ENCODE measurements around the gene TMEM59L.

TMEM59L gene

DNA sequence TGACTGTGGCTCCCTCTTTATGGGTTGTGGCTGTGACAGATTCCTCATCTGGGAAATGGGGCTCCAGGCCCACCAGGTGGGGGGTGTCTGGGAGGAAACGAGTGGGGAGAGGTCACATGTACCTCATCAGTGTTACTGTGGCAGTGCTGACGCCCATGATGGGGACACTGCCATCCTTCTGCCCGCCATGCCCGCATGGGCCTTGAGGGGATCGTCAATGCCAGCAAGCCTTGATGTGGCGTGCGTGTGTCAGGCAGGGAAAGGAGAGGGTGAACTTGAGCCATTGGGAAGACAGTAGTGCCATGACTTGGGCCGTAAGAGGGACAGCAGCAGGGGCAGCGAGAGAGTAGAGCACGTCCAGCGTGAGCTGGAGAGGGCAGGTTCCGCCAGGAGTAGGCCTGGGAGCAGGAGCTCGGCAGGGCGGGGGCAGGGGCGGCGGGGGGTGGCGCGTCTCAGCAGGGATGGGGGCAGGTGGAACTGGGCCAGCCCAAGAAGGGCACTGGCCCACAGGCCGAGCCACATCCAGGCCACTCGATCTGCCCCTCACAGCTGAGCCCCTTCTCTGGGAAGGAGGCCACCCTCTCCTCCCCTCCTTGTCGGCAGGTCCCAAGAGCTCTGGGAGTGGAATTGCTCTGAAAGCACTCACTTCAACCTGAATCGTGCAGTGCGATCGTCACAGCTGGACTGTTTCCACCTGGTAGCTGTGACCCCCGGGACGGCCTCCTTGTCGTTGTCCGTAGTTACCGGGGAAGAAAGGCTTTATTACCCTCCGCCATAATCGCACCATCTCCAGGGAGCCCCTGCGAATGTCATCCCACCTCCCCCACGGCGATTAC, 34.1 kb downstream of the TMEM59L start:
- no peaks in the 10 kb centered on the region for H3K27me3 Mint-ChIP-seq
- no peaks in the 10 kb centered on the region for H3K9me3 Mint-ChIP-seq
- DNase-seq, result no peak
- no peak overlapping the region for H3K4me3 Mint-ChIP-seq
- ATAC-seq (replicated peaks), result no peak
- peaks cover 10 to 25% of the 10 kb centered on the region in 2 donors for H3K4me1 Mint-ChIP-seq (ENCODE audit: low read depth in 2 of 2)
- H3K27ac Mint-ChIP-seq, result no peak overlapping the region
- H3K36me3 Mint-ChIP-seq (ENCODE audit: insufficient read depth), result peaks cover 10% of the 10 kb centered on the region

DNA sequence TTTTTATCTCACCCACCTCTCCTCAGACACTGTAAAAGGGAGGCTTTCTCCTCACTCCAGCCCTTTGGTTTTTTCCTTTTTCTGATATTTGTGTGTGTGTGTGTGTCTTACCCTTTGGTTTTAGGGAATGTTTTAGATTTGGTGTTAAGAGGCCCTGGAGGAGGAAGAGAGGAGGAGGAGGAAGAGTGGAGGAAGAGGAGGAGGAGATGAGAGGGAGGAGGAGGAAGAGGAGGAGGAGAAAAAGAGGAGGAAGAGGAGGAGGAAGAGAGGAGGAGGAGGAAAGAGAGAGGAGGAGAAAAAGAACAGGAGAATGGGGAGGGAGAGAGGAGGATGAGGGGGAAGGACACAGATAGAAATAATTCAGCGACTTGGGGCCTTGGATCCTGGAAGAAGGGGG, 34.7 kb downstream of the TMEM59L start:
- Mint-ChIP-seq H3K4me1 (ENCODE audit: low read depth in 2 of 2) (peaks cover 10 to 29% of the 10 kb centered on the region in 2 donors), H3K36me3 (ENCODE audit: insufficient read depth) (peaks cover 10% of the 10 kb centered on the region)

DNA sequence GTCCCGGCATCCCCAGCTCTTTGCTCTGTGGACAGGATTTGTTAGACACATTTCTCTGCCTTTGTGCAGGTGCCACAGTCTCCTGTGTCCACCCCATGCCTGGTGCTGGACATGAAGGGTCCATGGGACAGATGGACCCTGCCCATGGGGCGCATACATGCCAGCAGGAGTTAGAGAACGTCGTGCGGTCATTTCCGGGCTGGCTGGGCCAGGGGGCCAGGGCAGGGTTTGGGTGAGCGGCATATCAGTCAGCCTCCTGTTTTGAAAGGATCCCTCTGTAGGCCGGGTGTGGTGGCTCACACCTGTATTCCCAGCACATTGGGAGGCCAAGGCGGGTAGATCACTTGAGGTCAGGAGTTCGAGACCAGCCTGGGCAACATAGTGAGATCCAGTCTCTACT, 35.1 kb downstream of the TMEM59L start:
- no peak overlapping the region for H3K27ac Mint-ChIP-seq
- H3K36me3 Mint-ChIP-seq (ENCODE audit: insufficient read depth), result peaks cover 10% of the 10 kb centered on the region
- ATAC-seq (replicated peaks), result no peak
- H3K27me3 Mint-ChIP-seq, result no peaks in the 10 kb centered on the region
- no peaks in the 10 kb centered on the region for H3K9me3 Mint-ChIP-seq
- H3K4me1 Mint-ChIP-seq (ENCODE audit: low read depth in 2 of 2), result peaks cover 10 to 32% of the 10 kb centered on the region in 2 donors
- no peak for DNase-seq
- peak overlapping the region in 1 of 2 donors; percentile 10 for H3K4me3 Mint-ChIP-seq

More for the DNA sequence above, 34.7 kb downstream of the TMEM59L start:
- Mint-ChIP-seq H3K9me3 (no peaks in the 10 kb centered on the region), H3K27ac (no peak overlapping the region), H3K27me3 (no peaks in the 10 kb centered on the region), H3K4me3 (no peak overlapping the region)
- DNase-seq (no peak), ATAC-seq (replicated peaks) (no peak)

DNA sequence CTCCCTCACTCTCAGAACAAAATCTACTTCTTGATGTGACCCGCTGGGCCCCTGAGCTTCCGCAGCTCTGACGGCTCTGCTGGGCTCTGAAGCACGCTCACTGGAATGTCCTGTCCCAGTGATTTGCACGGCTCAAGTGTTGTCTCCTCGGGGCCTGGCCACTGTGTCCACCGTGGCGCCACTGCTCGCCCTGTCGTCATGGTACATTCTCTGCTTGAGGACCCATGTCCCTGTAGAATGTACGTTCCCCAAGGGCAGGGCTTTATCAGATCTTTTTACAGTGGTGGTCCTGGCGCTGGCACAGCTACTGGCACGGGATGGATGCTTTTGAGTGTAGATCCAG, 36.3 kb downstream of the TMEM59L start:
- ATAC-seq (replicated peaks) (no peak), DNase-seq (no peak)
- peaks cover 10% of the 10 kb centered on the region for H3K36me3 Mint-ChIP-seq (ENCODE audit: insufficient read depth)
- no peaks in the 10 kb centered on the region for H3K9me3 Mint-ChIP-seq
- peaks cover 10 to 33% of the 10 kb centered on the region in 2 donors for H3K4me1 Mint-ChIP-seq (ENCODE audit: low read depth in 2 of 2)
- no peak overlapping the region for H3K4me3 Mint-ChIP-seq
- peak overlapping the region in 1 of 2 donors; percentile 78 for H3K27ac Mint-ChIP-seq
- H3K27me3 Mint-ChIP-seq, result no peaks in the 10 kb centered on the region

DNA sequence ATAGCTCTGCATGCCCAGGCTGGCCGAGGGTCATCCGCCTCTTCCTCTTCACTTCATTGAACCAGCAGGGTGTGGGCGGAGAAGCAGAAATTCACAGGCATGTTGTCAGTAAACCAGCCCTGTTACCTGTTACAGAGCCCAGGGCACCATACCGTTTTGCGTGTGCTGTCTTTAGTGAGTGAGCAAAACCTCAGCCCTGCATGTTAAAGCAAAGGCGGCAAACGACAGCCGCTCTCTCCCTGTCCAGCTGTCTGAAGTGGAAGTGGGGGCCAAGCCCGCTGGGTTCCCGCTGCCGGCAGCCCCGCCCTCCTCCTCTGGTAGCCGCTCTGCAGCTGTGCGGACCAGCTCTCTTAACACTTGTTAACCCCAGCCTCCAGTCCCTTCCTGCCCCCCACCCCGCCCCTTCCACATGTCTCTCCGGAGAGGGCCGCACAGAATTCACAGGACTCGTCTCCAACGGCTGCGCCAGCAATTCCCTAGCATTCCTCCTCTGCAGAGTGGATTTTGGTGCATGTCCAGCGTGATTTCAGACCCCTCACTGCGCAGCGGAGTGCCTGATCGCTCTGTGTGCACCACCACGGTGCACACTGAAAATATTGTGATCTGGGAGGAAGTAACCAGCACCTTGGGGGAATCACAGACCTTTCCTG, 36.8 kb downstream of the TMEM59L start:
- Mint-ChIP-seq H3K4me1 (ENCODE audit: low read depth in 2 of 2) (peaks cover 10 to 37% of the 10 kb centered on the region in 2 donors), H3K9me3 (no peaks in the 10 kb centered on the region), H3K27me3 (no peaks in the 10 kb centered on the region), H3K27ac (no peak overlapping the region), H3K36me3 (ENCODE audit: insufficient read depth) (peaks cover 10% of the 10 kb centered on the region), H3K4me3 (no peak overlapping the region)
- ATAC-seq (replicated peaks), result no peak
- DNase-seq, result no peak

DNA sequence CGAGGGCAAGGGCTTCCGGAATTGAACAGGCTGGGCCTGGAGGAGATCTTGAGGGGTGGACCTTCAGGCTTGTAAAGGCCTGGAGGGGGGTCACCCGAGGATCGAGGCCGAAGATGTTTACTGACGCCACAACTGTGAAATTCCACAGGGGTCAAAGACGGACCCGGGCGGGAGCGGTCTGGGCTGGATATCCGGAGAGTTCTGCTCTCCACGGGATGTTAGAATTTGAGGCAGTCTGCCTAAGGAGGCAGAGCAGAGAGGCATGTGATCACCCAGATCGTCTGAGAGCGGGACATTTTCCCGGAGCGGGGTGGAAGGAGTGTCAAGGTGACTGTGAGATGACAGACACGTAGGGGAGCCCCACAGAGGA, 37.3 kb downstream of the TMEM59L start:
- peaks cover 10% of the 10 kb centered on the region for H3K36me3 Mint-ChIP-seq (ENCODE audit: insufficient read depth)
- no peaks in the 10 kb centered on the region for H3K9me3 Mint-ChIP-seq
- ATAC-seq (replicated peaks) (no peak), DNase-seq (no peak)
- H3K4me3 Mint-ChIP-seq, result no peak overlapping the region
- H3K27ac Mint-ChIP-seq, result no peak overlapping the region
- H3K4me1 Mint-ChIP-seq (ENCODE audit: low read depth in 2 of 2), result peaks cover 10 to 41% of the 10 kb centered on the region in 2 donors
- no peaks in the 10 kb centered on the region for H3K27me3 Mint-ChIP-seq

DNA sequence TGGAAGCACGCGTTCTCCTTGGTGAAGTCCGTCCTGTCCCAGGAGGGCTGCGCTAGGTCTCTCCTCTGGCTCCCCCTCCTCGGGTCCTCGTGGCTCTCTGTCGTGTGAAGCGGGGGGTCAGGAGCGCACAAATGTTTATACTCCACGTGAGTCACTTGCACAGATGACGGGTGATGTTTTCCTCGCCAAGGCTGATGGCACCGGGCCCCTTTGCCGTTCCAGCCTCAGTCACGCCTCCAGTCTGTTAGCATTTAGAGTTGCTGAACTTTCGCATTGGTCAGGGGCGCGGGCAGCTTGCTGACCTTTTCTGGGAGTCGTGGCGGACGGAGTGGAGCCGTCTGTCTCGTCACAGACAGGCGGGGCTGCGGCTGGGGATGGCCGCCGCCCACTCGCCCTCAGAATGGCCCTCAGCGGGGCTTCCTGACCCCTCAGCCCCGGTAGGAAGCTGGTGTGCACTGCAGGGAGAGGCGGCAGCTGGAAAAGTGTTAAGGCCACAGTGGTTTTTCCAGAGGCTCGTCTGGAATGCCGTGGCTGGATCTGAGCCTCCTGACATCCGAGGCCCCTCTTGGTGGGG, 37.9 kb downstream of the TMEM59L start:
- Mint-ChIP-seq H3K4me3 (no peak overlapping the region), H3K27ac (no peak overlapping the region), H3K36me3 (ENCODE audit: insufficient read depth) (peaks cover 12% of the 10 kb centered on the region), H3K27me3 (no peaks in the 10 kb centered on the region), H3K4me1 (ENCODE audit: low read depth in 2 of 2) (peaks cover 10 to 41% of the 10 kb centered on the region in 2 donors), H3K9me3 (no peaks in the 10 kb centered on the region)
- DNase-seq (no peak), ATAC-seq (replicated peaks) (no peak)

DNA sequence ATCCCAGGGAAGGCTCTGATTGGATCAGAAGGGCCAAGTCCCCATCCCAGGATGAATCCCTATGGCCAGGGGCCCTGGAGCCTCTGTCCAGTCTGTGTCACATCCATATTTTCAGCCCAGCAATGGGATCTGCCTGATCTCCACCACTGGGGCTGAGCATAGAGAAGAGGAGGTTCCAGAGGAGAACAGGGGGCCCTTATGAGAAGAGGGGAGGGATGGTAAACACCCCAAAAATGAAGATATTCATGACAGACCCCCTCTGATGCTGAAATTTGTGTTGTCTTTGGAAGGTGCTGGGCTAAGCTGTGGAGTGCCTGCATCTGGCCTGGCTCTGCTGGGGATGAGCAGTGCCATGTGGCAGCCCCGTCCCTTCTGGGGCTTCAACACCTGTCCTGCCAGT, 38.6 kb downstream of the TMEM59L start:
- Mint-ChIP-seq H3K9me3 (no peaks in the 10 kb centered on the region), H3K27ac (peak overlapping the region in 1 of 2 donors; percentile 41), H3K27me3 (no peaks in the 10 kb centered on the region), H3K36me3 (ENCODE audit: insufficient read depth) (peaks cover 12% of the 10 kb centered on the region), H3K4me3 (no peak overlapping the region), H3K4me1 (ENCODE audit: low read depth in 2 of 2) (peaks cover 13 to 39% of the 10 kb centered on the region in 2 donors)
- DNase-seq (no peak), ATAC-seq (replicated peaks) (no peak)

DNA sequence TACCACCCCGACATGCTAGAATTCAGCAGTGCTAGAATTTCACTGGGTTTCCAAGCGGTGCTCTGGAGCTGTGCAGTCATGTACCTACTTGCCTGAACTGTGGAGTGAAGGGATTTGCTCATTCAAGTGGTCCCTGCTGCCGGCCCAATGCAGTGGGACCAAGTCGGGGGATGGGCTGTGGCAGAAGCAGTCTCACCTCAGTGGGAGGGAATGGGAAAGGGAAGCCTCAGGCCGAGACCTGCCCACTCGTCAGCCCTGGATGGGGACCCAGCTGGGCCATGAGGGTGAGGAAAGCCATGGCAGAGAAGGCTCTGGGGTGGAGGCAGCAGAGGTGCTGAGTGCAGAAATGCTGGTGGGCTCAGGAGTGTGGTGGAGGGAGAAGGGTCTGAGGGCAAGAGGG, 39.1 kb downstream of the TMEM59L start:
- H3K27ac Mint-ChIP-seq, result peak overlapping the region in 1 of 2 donors; percentile 41
- H3K4me1 Mint-ChIP-seq (ENCODE audit: low read depth in 2 of 2), result peaks cover 10 to 36% of the 10 kb centered on the region in 2 donors
- ATAC-seq (replicated peaks), result no peak
- peaks cover 12% of the 10 kb centered on the region for H3K36me3 Mint-ChIP-seq (ENCODE audit: insufficient read depth)
- H3K27me3 Mint-ChIP-seq, result no peaks in the 10 kb centered on the region
- no peak for DNase-seq
- no peak overlapping the region for H3K4me3 Mint-ChIP-seq
- H3K9me3 Mint-ChIP-seq, result no peaks in the 10 kb centered on the region

DNA sequence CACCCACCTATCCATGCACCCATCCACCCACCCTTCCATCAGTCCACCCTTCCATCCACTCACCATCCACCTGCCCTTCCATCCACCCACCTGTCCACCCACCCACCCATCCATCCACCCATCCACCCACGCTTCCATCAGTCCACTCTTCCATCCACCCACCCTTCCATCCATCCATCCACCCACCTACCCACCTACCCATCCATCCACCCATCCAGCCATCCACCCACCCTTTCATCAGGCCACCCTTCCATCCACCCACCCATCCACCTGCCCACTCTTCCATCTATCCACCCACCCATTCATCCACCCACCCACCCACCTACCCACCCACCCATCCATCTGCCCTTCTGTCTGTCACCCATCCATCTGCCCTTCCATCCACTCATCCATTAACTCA, 41.2 kb downstream of the TMEM59L start:
- H3K4me1 Mint-ChIP-seq (ENCODE audit: low read depth in 2 of 2), result peaks cover 20 to 40% of the 10 kb centered on the region in 2 donors
- H3K36me3 Mint-ChIP-seq (ENCODE audit: insufficient read depth), result peaks cover 11% of the 10 kb centered on the region
- ATAC-seq (replicated peaks) (no peak), DNase-seq (no peak)
- no peak overlapping the region for H3K4me3 Mint-ChIP-seq
- H3K27ac Mint-ChIP-seq, result no peak overlapping the region
- H3K9me3 Mint-ChIP-seq, result no peaks in the 10 kb centered on the region
- H3K27me3 Mint-ChIP-seq, result no peaks in the 10 kb centered on the region

DNA sequence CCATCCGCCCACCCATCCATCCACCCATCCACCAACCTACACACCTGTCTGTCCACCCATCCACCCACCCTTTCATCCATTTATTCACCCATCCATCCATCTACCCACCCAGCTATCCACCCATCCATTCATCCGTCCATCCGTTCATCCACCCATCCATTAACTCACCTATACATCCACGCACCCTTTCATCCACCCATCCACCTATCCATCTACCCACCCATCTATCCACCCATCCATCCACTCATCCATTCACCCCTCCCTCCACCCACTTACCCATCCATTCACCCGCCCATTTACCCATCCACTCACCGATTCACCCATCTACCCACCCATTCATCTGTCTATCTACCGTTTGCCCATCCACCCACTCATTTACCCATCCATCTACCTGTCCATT, 41.8 kb downstream of the TMEM59L start:
- Mint-ChIP-seq H3K9me3 (no peaks in the 10 kb centered on the region), H3K27me3 (no peaks in the 10 kb centered on the region), H3K4me1 (ENCODE audit: low read depth in 2 of 2) (peaks cover 23 to 39% of the 10 kb centered on the region in 2 donors), H3K4me3 (no peak overlapping the region), H3K27ac (no peak overlapping the region), H3K36me3 (ENCODE audit: insufficient read depth) (peaks cover 10% of the 10 kb centered on the region)
- ATAC-seq (replicated peaks) (no peak), DNase-seq (no peak)

DNA sequence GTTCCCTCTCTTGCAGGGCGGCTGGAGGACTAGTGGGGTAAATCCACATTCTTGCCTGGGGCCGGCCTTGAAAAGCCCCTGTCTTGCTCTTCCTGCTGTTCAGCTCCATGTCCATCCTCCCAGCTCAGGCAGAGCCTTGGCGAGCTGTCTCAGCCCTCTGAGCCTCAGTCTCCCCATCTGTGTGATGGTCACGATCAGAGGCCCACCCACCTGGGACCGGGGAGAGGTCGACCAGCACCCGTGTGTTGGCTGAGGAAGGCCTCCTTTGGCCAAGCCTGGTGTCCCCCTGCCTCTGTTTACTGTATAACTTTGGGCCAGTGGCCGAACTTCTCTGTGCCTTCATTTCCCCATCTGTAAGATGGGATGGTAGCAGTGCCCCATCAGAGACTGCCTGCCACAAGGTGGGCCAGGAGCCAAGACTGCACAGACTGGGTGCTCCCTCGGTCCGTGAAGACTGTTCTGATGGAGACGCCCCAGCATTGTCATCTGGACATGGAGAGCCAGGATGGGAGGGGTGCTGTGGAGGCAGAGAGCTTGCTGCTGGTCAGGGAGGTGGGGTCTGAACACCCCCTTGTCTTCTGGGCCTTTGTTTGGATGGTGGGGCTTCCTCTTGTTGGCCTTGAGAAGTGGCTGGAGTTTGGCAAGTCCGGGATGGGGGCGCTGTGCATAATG, 42.6 kb downstream of the TMEM59L start:
- Mint-ChIP-seq H3K9me3 (no peaks in the 10 kb centered on the region), H3K27ac (peak overlapping the region in 1 of 2 donors; percentile 19), H3K4me1 (ENCODE audit: low read depth in 2 of 2) (peaks cover 25 to 39% of the 10 kb centered on the region in 2 donors), H3K36me3 (ENCODE audit: insufficient read depth) (peaks cover 5% of the 10 kb centered on the region), H3K27me3 (no peaks in the 10 kb centered on the region), H3K4me3 (no peak overlapping the region)
- DNase-seq (no peak), ATAC-seq (replicated peaks) (no peak)

DNA sequence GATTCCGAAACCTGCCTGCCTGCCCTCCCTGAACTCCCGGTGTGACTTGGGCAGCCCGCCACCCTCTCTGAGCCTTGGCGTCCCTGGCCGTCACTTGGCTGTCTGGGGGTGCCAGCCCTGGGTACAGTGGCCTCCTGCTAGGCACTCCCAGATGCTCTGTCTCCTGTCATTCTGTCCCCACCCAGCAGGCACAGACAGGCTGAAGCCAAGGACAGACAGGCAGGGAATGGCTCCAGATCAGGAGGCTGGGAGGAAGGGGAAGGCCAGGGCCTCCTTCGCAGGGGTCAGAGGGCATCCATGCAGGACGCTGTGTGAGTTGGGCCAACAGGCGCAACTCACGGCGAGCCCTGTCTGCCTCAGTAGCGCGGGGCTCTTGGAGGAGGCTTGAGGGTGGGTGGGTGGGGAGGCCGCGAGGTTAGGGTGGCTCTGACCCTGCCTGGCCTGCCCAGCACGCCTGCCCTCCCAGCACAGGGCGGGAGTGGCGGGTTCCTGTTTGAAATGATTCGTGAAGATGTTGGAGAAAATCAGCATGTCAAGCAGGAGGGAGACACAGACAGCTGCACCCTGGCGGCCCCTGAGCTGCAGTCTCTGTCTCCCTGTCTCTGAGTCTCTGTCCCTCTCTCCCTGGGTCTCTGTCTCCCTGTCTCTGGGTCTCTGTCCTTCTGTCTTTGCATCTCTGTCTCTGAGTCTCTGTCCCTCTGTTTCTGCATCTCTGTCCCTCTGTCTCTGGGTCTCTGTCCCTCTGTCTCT, 43.8 kb downstream of the TMEM59L start:
- H3K9me3 Mint-ChIP-seq, result no peaks in the 10 kb centered on the region
- DNase-seq, result no peak
- no peak for ATAC-seq (replicated peaks)
- H3K27ac Mint-ChIP-seq, result peak overlapping the region in 1 of 2 donors; percentile 44
- no peak overlapping the region for H3K4me3 Mint-ChIP-seq
- H3K27me3 Mint-ChIP-seq, result no peaks in the 10 kb centered on the region
- peaks cover 3% of the 10 kb centered on the region for H3K36me3 Mint-ChIP-seq (ENCODE audit: insufficient read depth)
- H3K4me1 Mint-ChIP-seq (ENCODE audit: low read depth in 2 of 2), result peaks cover 29 to 42% of the 10 kb centered on the region in 2 donors

Measured in effector memory CD8-positive, alpha-beta T cell (primary cell).